Stimulated activated CD4-positive, alpha-beta T cell treated with anti-CD3 and anti-CD28 coated beads, Interleukin-12 subunit alpha, Interleukin-12 subunit beta, amount 100 ng/mL, for 48 hours (primary cell): ENCODE data around the gene PBRM1.

Source experiments
- DNase-seq, 3 donors: peaks; one replicate each; pipeline ENCODE4 v3.0.0-alpha.2; 2020; ENCODE audit warnings: low read depth in 2 of 3, low spot score in 1 of 3

The PBRM1 gene

DNA sequence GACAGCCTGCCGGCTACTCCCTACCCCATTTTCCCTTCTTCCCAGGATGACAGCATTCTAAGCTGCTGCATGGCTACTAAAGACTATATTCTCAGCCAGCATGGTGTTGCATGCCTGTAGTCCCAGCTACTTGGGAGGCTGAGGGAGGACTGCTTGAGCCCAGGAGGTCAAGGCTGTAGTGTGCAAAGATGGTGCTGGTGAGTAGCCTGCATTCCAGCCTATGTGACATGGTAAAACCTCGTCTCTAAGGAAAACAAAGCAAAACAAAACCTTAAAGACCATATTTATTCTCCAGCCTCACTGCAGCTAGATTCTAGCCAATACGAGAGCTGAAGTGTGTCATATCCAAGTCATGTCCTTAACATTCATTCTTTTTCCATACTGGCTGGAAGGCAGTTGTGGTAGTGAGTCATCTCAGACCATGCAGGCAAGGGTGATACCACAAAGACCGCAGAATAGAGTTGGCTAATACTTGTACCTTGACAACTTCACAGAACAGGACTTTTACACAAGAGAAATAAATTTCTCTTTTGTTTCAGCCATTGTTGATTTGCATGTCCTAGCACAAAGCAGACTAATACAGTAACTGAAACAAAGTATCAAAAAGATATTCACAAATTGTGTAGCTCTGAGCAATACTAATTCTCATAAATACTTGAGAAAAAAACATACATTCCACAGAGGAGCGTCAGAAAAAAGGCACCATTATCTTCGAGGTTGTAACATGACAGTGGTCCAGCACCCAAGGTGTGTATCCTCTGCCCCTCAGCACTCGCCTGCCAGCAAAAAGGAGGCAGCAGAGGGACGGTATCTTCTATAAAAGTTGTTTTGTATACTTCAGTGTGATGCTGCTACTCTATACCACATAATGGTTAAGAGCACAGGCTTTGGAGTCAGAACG is 14.8 kb downstream of the PBRM1 start:
- DNase-seq: peak; percentile 23 to 54 (median 53)

GRCh38 chr3:52663098-52663497 is 22.6 kb downstream of the PBRM1 start:
- DNase-seq: no peak

GRCh38 chr3:52660046-52660445 is 25.7 kb downstream of the PBRM1 start:
- no peak for DNase-seq

DNA sequence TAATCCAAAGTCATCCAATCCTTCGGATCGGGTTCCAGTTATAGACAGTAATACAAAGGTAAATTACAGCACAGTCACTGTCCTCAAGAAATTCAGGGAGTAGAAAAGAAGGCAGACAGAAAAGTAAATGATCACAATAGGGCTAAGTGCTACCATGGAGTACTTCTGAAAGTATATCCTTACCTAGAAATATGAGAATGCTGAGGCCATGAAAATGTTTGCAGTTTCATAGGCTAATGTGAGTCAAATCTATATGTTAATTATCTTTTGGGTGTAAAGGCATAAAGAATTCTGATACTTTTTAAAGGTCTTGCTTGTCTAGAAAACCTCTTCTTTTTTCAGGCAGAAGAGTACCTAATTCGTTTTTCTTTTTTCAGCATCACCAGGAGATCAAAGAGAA is 29.8 kb downstream of the PBRM1 start:
- no peak for DNase-seq

- no peak for DNase-seq
Observed at GRCh38 chr3:52651592-52651991, 34.1 kb downstream of the PBRM1 start.

DNA sequence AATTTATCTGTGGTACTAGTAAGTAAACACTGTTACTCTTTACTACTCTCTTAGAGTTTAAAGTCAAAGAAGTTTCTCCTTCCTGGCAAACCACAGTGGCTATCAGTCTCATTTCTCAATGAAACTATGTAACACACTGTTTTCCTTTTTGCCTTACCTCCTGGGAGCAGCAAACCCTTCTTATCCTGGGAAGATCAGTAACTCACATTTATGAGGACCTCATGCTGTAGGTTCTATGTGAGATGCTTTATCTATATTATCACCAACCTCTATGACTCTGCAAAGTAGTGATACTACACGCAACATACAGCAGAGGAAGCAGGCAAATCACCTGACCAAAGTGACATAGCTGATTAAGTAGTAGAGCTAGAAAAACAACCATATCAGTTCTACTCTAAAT is 35.3 kb downstream of the PBRM1 start:
- no peak for DNase-seq

DNA sequence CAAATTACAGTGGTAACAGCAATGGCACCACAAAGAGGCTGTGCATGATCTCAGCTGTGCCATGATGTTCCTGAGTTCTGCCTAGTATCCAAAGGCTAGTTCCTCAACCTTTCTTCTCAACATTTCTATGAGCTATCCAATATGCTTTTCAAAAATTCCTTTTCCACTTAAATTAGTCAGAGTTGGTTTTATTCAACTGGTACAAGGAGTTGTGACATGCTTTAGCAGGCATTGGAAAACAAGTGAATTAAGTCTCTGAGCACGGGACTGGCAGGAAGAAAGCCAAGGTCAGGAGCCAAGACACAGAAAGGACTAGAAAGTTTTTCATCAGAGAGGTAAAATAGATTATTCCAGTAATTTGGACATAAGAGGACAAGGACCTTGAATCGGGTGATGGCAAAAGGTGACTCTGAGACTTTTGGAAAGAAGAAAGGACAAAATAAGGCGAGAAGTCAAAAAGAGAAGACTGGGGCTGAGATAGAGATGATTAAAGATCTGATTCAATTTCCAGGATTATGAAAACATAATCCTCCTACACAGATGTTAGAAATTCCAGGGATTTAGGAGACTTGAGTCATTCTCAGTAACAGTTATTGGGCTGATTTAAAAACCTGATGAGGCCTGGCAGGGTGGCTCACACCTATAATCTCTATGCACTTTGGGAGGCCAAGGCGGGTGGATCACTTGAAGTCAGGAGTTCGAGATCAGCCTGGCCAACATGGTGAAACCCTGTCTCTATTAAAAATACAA is 36.1 kb downstream of the PBRM1 start:
- DNase-seq: no peak

- DNase-seq: no peak
Observed at GRCh38 chr3:52645549-52645948, 40.2 kb downstream of the PBRM1 start.

GRCh38 chr3:52636673-52637072 is 49.0 kb downstream of the PBRM1 start:
- no peak for DNase-seq

GRCh38 chr3:52633786-52634185 is 51.9 kb downstream of the PBRM1 start:
- no peak for DNase-seq

DNA sequence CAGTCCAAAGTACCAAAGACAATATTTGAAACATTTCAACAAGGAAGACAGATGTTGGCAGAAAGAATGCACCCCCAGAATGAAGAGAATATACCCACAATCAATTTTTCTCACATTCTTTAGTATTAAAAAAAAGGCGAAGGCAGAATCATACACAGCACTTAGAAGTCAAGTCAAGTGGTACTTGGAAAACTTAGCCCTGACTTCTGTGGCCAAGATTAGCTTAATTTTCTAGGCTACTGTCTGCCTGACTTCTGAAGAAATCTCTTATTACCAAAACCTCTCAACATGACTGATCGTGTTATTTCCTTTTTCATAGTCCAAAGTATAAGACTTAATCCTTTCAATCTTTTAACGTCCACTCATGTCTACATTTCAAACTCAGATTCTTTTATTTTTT is 60.7 kb downstream of the PBRM1 start:
- no peak for DNase-seq

DNA sequence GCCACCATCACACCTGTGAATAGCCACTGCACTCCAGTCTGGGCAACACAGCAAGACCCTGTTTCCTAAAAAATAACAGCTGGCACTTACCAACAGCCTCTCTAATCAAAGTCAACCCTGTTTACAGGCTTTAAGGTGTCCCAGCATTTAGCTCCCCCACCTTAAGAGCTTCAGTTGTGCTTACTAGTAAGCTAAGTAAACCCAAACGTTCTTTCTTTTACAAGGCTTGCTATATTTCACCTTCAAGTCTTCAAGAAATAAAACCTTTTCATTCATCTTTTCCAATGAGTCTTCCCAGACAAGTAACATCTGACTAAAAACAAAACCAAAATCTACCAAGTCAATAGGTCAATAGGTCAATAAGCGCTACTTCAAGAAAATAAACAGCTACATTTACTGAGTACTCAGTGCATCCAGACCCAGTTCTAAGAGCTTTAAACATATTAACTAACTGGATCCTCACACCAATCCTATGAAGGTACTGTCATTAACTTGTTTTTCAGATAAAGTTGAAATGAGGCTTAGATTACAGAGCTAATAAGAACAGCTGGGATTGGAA is 62.4 kb downstream of the PBRM1 start:
- no peak for DNase-seq

GRCh38 chr3:52620580-52620979 is 65.1 kb downstream of the PBRM1 start:
- DNase-seq: no peak

DNA sequence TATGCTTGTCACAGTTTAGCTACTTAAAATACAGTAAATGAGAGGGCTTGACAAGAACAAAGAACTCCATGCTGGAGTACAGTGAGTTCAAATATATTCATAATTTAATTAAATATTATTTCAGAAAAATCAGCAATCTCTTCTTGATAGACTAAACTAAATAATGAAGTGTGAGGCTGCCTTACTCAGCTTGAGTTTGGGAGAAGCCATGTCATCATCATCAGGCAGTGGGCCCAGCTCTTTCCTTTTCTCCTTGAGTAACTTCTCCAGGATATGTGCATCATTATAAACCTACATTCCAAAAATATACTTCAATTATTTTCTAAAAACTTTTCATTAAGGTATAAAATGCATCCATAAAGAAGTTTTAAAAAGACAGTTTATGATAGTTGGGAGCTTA is 70.5 kb downstream of the PBRM1 start:
- no peak for DNase-seq

- no peak for DNase-seq
Observed at GRCh38 chr3:52614689-52615088, 71.0 kb downstream of the PBRM1 start.

DNA sequence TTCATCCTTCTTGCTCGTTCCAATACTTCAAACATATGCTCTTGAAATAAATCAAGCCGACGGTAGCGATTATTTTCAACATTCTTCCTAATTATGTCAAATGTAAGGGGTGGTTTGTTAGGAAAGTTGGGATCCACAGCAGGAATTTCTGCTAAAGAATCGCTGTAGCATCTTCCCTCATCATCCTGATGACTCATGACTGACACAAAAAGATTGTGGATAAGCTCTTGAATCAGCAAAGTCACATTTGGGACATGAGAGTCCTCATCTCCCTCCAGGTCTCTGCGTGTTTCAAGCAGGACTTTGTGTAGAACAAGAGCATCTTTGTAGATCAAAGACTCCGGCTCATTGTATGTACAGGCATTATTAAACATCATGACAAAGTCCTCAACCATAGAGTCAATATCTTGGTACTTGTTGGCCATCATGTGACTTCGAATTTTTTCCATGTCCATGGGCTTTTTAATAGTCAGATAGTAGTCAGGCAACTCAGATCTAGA is 76.3 kb downstream of the PBRM1 start:
- DNase-seq: no peak

- DNase-seq: no peak
Observed at GRCh38 chr3:52608337-52608736, 77.4 kb downstream of the PBRM1 start.

DNA sequence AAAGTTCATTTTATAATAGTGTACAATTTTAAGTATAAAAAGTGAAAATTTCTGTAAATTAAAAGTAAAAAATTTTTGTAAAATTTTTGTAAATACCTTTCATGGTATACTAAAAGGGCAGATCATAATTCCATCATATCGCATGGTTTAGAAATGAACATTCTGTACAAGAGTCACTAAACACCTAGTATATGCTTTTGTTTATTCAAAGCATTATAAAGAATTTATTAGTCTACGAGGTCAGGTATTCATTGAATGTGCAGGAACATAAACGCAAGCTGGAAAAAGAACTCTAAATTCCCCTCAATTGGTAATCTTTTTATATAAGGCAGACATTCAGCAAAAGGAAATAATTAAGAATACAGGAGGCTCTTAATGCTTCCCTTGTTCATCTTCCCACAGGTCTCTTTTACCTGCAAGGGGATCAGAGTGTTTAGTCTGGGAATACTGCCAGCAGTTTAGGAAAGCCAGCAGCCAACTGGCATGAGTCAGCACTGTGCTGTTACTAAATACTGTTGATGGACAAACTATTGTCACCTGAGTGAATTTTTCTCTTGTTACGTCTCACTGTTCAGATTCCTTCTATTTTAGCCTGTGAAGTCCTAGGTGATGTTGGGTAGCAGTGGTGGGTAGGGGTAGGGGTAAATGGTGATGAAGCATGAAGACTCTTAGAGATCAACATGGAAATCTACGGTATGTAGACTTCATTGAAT is 79.2 kb downstream of the PBRM1 start:
- no peak for DNase-seq

- no peak for DNase-seq
Observed at GRCh38 chr3:52600258-52600657, 85.5 kb downstream of the PBRM1 start.

DNA sequence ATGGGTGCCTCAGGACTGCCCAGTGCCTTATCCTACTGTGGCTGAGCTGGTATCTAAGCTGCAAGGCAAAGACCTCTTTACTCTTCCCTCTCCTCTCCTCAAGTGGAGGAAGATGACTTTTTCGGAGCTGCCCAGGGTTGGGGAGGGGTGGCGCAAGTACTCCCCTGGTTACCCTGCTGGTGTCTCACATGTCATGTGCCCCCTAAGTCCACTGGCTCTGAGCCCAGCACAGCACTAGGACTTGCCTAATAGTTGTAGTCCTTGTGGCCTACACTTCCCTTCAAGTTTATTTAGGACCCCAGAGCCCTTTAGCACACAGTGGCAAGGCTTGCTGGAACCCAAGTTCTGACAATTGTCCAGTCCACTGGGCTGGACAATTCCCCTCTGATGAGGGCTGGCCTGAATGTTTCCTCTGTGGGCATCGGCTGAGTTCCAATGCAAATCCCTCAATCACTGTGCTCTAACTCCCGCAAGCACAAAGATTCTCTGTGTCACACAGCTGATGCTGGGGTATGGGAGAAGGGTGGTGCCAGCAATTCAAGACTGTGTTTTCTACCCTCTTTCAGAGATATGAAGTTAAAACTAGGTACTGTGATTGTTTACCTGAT is 89.0 kb downstream of the PBRM1 start:
- no peak for DNase-seq

GRCh38 chr3:52593103-52593502 is 92.6 kb downstream of the PBRM1 start:
- DNase-seq: no peak
